GM21529 (cell line): ENCODE results near the gene BARX1.
"Not testable (repeated sequence)": the region's sequence is repeated elsewhere in the genome, so short reads cannot be mapped to it uniquely, and the experiment has no call there.

ENCODE experiments used
- ATAC-seq: cut with Tn5 transposase; IDR thresholded peaks from one replicate; pipeline ENCODE4 v1.9.1; 2021; ENCODE audit not compliant: unreplicated experiment

The BARX1 gene

GRCh38 chr9:93955111-93955980 lies at the start of gene BARX1:
Gene BARX1 (minus strand): TSS chr9:93955355. CDS start chr9:93955146, 209 bp downstream.
- ATAC-seq = no peak

GRCh38 chr9:94002316-94003140 lies 47.4 kb upstream of the BARX1 start:
- no peak for ATAC-seq

GRCh38 chr9:93996863-93997262 lies 41.7 kb upstream of the BARX1 start:
- ATAC-seq = no peak

GRCh38 chr9:93996367-93996766 lies 41.2 kb upstream of the BARX1 start:
- no peak for ATAC-seq

- ATAC-seq = no peak
These were observed 39.4 kb upstream of the BARX1 start for GRCh38 chr9:93994545-93994944.

GRCh38 chr9:93994132-93994531 lies 39.0 kb upstream of the BARX1 start:
- ATAC-seq = no peak

GRCh38 chr9:93992830-93993229 lies 37.7 kb upstream of the BARX1 start:
- ATAC-seq = no peak

- no peak for ATAC-seq
These were observed 35.3 kb upstream of the BARX1 start for GRCh38 chr9:93990448-93990847.

GRCh38 chr9:93988056-93988455 lies 32.9 kb upstream of the BARX1 start:
- no peak for ATAC-seq

GRCh38 chr9:93984860-93985259 lies 29.7 kb upstream of the BARX1 start:
- no peak for ATAC-seq

GRCh38 chr9:93983875-93984274 lies 28.7 kb upstream of the BARX1 start:
- no peak for ATAC-seq

- ATAC-seq = no peak
These were observed 24.6 kb upstream of the BARX1 start for GRCh38 chr9:93979721-93980120.

- ATAC-seq = no peak
These were observed 23.4 kb upstream of the BARX1 start for GRCh38 chr9:93978551-93978950.

GRCh38 chr9:93976973-93977372 lies 21.8 kb upstream of the BARX1 start:
- ATAC-seq = no peak

- no peak for ATAC-seq
These were observed 20.9 kb upstream of the BARX1 start for GRCh38 chr9:93976081-93976480.

- ATAC-seq = no peak
These were observed 20.1 kb upstream of the BARX1 start for GRCh38 chr9:93975262-93975661.

GRCh38 chr9:93974151-93974550 lies 19.0 kb upstream of the BARX1 start:
- ATAC-seq = no peak

GRCh38 chr9:93972655-93973054 lies 17.5 kb upstream of the BARX1 start:
- ATAC-seq = not testable (repeated sequence)

- no peak for ATAC-seq
These were observed 14.1 kb upstream of the BARX1 start for GRCh38 chr9:93969328-93969661.

GRCh38 chr9:93968451-93969327 lies 13.5 kb upstream of the BARX1 start:
- ATAC-seq = no peak
